Vagina (tissue), 2 donors: ENCODE results near the gene SMURF2.

Source experiments
- POLR2AphosphoS5 ChIP-seq, 2 donors: sonication (generic); formaldehyde crosslinking; IDR thresholded peaks; one replicate each; pipeline ENCODE4 v1.9.0; 2017; ENCODE audit warnings: antibody characterized with exemption in 2 of 2, mild to moderate bottlenecking in 2 of 2, low read depth in 1 of 2; ENCODE audit not compliant: insufficient read depth in 1 of 2
- TF ChIP-seq, protein P1 (sequence below), 3 experiments: fragments of 450-650 bp in 2 of 3; fragments of 200-600 bp in 1 of 3; sonication (generic) in 1 of 3; IDR thresholded peaks; one replicate each; pipeline ENCODE4 v1.5.1; 2017 to 2019; ENCODE audit warnings: antibody characterized with exemption in 3 of 3, mild to moderate bottlenecking in 2 of 3, moderate library complexity in 2 of 3

DNA sequence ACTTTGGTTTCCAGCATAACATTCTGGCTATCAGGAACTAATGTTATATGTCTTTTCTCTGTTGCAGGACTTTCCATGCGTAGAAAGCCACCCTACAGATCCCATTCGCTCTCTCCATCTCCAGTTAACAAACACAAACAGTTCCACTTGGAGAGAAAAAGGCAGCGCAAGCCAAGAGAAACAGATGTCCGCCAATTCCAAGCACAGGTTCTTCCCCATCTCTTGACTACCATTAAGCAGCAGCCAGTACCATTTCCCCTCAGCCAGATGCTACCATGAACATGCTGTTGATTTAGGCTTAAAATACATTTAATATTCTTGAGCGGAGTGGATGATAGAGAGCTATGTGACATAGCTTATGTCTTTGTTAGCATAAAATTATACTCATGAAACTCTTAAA, 132.9 kb downstream of the SMURF2 start:
- TF ChIP-seq, protein P1, sequence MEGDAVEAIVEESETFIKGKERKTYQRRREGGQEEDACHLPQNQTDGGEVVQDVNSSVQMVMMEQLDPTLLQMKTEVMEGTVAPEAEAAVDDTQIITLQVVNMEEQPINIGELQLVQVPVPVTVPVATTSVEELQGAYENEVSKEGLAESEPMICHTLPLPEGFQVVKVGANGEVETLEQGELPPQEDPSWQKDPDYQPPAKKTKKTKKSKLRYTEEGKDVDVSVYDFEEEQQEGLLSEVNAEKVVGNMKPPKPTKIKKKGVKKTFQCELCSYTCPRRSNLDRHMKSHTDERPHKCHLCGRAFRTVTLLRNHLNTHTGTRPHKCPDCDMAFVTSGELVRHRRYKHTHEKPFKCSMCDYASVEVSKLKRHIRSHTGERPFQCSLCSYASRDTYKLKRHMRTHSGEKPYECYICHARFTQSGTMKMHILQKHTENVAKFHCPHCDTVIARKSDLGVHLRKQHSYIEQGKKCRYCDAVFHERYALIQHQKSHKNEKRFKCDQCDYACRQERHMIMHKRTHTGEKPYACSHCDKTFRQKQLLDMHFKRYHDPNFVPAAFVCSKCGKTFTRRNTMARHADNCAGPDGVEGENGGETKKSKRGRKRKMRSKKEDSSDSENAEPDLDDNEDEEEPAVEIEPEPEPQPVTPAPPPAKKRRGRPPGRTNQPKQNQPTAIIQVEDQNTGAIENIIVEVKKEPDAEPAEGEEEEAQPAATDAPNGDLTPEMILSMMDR (IDR thresholded peaks at IDR 0.05), result no peak
- no peak for TF ChIP-seq POLR2AphosphoS5 (IDR thresholded peaks at IDR 0.05; ENCODE audit: insufficient read depth in 1 of 2, low read depth in 1 of 2)
